HG02678 (cell line): ENCODE data around the gene NBPF3.
"Not testable (repeated sequence)": the region's sequence is repeated elsewhere in the genome, so short reads cannot be mapped to it uniquely, and the experiment has no call there.

Experiments used
- ATAC-seq: cut with Tn5 transposase; IDR thresholded peaks from one replicate; pipeline ENCODE4 v1.9.1; 2021; ENCODE audit warnings: mild to moderate bottlenecking, moderate library complexity; ENCODE audit not compliant: unreplicated experiment

The NBPF3 gene, protein sequence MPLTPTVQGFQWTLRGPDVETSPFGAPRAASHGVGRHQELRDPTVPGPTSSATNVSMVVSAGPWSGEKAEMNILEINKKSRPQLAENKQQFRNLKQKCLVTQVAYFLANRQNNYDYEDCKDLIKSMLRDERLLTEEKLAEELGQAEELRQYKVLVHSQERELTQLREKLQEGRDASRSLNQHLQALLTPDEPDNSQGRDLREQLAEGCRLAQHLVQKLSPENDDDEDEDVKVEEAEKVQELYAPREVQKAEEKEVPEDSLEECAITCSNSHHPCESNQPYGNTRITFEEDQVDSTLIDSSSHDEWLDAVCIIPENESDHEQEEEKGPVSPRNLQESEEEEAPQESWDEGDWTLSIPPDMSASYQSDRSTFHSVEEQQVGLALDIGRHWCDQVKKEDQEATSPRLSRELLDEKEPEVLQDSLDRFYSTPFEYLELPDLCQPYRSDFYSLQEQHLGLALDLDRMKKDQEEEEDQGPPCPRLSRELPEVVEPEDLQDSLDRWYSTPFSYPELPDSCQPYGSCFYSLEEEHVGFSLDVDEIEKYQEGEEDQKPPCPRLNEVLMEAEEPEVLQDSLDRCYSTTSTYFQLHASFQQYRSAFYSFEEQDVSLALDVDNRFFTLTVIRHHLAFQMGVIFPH

DNA sequence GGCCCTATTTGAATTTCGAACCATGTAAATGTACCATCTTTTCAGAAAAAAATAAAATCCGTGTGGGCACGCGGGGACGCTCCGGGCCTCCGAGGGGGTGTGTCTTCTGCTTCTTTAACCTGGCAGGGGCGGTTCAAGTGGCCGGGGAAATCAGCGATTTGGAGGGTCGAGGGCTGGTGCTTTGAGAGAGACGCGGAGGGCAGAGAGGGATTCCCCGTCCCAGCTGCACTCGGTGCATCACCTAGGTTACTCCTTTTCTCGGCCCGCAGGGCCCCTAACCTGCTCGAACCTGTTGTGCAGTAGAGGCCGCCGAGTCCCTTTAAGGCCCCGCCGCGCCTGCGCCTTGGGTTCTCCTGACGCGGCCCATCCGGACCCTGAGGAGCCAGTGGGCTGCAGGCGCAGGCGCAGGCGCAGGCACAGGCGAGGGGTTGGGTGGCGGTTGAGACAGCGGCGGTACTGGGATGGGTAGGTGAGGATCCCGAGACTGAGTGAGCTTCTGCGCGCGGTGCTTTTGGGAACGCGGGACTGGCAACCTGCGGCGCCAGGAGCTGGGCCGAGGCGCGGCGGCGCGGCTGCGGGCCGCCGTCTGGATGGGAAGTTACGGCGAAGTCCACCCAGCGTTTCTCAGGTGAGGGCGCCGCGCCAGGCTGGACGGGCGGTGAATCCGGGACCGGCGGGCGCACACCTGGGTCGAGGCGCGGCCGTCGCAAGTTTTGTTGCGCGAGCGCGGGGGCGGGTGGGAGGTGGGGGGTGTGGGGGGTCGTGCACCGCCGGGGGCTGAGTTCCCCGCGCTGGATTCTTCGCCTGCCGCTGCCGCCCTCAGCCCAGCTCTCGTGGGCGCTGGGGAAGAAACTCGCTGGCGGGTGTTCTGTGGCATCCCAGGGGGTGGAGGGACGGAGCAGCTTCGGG is at the start of gene NBPF3:
NBPF3 (plus strand) TSS at position 417 of the 909 bp plus-strand sequence. CDS start 4,950 bp downstream, outside the sequence.
- peak; percentile 90 for ATAC-seq

DNA sequence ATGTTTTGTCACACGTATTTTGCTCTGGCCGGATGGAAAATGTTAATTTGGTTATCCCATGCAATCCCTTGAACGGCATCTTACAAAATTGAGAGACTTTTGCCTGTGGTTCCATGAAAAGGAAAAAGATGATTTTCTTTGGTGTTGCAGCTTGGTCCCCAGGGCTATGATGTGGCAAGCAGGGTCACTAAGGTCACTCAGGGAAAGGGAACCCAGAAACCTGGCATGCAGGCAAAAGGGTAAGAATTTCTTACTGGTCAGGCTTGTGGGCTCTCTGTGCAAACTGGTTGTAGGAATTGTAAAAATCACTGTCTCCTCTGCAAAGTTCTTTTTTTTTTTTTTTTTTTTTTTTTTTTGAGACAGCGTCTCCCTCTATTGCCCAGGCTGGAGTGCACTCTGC is 48.4 kb upstream of the NBPF3 start:
- no peak for ATAC-seq

DNA sequence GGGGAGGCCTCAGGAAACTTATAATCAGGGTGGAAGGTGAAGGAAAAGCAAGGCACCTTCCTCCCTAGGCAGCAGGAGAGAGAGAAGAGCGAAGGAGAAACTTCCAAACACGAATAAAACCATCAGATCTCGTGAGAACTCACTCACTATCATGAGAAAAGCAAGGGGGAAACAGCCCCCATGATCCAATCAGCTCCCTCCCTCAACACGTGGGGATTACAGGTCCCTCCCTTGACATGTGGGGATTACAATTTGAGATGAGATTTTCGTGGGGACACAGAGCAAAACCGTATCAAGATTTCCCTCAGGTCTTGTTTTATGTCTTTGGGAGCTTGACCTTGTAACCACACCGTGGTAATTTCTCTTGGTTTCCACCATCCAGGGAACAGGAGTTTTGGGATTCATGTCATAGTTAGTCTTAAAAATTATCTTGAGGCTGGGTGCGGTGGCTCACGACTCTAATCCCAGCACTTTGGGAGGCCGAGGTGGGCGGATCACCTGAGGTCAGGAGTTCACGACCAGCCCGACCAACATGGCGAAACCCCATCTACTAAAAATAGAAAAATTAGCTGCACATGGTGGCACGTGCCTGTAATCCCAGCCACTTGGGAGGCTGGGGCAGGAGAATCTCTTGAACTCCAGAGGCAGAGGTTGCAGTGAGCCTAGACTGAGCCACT is 47.2 kb upstream of the NBPF3 start:
- ATAC-seq, result no peak

DNA sequence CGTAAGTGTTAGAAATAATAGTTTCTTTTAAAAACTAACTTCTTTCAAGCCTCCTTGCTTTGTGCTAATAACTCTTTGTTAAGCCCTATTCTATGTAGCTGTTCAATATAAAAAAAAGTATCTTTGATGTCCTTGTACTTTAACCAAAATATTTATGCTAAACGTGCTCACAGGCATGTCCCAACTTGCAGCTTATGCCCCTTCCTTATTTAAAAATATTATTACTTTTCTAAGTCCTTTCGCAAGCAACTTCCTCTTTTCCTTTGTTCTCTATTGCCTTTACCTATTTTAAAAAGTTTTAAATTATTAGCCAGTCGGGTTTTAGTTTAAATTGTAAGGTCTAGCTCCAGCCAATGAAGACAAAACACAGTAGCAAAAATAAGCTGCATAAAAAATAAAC is 43.4 kb upstream of the NBPF3 start:
- no peak for ATAC-seq

DNA sequence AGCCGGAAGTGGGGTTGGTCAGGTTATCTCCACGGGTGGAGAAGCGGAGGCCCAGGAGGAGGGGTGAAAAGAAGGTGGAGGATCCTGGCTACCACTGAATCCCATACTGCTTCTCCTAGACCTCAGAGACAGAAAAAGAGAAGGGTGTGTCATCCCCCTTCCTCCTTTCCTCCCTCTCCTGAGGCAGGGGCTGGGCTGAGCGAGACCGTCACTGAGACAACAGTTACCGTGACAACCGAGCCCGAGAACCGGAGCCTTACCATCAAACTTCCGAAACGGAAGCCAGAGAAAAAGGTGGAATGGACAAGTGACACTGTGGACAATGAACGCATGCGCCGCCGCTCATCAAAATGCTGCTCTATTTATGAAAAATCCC is 42.1 kb upstream of the NBPF3 start:
- no peak for ATAC-seq

DNA sequence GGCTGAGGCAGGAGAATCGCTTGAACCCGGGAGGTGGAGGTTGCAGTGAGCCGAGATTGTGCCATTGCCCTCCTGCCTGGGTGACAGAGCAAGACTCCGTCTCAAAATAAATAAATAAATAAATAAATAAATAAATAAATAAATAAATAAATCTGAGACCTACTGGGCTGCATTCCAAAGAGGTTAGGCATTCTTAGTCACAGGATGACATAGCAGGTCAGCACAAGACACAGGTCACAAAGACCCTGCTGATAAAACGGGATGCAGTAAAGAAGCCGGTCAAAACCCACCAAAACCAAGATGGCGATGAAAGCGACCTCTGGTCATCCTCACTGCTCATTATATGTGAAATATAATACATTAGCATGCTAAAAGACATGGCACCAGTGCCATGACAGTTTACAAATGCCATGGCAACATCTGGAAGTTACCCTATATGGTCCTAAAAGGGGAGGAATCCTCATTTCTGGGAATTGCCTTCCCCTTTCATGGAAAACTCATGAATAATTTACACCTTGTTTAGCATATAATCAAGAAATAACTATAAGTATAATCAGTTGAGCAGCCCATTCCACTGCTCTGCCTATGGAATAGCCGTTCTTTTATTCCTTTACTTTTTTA is 38.1 kb upstream of the NBPF3 start:
- ATAC-seq, result not testable (repeated sequence)

DNA sequence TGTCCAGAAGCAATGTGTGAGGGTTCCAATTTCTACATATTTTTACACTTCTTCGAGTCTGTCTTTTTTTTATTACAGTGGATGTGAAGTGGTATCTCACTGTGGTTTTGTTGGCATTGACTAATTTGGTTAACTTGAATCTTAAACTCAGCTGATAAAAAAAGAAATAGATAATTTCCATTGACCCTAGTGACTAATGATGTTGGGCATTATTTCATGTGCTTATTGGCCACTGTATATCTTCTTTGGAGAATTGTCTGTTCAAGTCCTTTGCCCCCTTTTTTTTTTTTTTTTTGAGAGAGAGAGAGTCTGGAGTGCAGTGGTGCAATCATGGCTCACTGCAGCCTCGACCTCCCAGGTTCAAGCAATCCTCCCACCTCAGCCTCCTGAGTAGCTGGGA is 33.3 kb upstream of the NBPF3 start:
- no peak for ATAC-seq

DNA sequence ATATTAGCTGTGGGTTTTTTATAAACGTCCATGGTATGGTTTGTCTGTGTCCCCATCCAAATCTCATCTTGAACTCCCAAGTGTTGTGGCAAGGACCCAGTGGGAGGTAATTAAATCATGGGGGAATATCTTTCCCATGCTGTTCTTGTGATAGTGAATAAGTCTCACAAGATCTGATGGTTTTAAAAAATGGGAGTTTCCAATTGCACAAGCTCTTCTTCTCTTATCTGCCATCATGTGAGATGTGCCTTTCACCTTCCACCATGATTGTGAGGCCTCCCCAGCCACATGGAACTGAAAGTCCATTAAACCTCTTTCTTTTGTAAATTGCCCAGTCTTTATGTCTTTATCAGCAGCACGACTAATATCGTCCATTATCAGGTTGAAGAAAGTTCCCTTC is 30.0 kb upstream of the NBPF3 start:
- not testable (repeated sequence) for ATAC-seq

DNA sequence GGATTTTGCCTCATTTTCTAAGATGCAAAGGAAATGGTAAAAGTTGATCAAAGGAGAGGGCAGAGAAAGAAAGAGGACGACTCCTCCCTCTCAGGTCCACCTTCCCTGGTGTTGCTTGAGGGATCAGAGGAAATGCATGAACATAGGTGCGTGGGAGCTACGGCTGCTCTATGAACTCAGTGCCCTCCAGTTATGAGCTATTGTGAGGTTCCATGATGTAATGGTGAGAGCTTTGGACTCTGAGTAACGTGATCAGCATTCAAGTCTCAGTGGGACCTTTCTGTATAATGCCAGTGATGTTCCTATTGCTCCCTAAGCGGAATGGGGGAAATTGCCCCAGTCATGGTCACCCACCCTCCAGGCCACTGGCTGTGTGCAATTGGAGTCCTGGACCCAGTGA is 25.9 kb upstream of the NBPF3 start:
- no peak for ATAC-seq

DNA sequence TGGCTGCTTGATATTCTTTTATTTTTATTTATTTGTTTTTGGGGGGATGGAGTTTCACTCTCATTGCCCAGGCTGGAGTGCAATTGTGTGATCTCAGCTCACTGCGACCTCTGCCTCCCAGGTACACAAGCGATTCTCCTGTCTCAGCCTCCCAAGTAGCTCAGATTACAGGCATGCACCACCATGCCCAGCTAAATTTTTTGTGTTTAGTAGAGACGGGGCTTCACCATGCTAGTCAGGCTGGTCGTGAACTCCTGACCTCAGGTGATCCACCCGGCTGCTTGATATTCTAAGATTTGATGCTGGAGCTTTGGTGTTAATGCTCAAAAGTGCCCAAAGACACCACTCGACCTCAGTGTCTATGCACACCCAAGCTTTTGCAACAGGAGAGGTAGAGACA is 19.6 kb upstream of the NBPF3 start:
- not testable (repeated sequence) for ATAC-seq

DNA sequence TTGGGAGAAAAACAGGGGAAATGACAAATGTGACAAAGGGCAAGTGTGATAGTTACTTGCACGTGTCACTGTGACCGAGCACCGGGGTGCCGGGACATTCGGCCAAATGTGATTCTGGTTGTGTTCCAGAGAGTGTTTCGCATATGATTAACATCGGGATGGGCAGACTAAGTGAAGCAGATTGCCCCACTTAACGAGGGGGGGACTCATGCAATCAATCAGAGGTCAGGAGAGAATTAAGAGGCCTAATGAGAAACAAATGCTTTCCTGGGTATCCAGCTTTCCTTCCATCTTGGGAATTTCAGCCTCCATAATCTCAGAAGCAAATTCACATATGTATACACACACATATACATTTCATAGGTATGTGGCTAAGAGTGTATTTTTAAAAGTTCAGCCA is 18.6 kb upstream of the NBPF3 start:
- ATAC-seq, result not testable (repeated sequence)

DNA sequence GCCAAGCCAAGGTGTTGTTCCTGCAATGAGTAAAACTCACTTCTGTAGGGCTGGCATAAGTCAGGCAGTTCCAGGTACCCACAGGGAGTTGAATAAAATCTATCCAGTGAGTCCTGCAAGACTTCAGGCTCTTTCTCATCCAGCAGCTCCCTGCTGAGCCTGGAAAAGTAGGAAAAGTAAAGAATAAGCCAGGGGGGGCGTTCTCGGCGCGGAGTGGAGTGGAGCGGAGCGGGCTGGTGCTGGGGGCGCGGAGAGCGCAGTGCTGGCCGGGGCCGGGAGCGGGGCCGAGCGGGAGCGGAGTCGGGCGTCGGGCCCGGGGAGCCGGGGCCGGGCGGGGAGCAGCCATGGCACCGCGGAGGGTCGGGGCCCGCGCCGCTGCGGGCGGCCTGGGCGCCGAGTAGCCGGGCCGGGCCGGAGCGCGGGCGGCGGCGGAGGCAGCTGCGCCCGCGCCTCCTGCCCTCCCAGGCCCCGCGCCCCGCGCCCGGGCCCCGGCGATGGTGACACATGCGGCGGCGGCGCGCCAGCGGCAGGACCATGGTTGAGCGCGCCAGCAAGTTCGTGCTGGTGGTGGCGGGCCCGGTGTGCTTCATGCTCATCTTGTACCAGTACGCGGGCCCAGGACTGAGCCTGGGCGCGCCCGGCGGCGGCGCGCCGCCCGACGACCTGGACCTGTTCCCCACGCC is 12.0 kb upstream of the NBPF3 start:
- not testable (repeated sequence) for ATAC-seq

DNA sequence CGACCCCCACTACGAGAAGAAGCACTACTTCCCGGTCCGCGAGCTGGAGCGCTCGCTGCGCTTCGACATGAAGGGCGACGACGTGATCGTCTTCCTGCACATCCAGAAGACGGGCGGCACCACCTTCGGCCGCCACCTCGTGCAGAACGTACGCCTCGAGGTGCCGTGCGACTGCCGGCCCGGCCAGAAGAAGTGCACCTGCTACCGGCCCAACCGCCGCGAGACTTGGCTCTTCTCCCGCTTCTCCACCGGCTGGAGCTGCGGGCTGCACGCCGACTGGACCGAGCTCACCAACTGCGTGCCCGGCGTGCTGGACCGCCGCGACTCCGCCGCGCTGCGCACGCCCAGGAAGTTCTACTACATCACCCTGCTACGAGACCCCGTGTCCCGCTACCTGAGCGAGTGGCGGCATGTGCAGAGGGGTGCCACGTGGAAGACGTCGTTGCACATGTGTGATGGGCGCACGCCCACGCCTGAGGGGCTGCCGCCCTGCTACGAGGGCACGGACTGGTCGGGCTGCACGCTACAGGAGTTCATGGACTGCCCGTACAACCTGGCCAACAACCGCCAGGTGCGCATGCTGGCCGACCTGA is 11.4 kb upstream of the NBPF3 start:
- not testable (repeated sequence) for ATAC-seq

DNA sequence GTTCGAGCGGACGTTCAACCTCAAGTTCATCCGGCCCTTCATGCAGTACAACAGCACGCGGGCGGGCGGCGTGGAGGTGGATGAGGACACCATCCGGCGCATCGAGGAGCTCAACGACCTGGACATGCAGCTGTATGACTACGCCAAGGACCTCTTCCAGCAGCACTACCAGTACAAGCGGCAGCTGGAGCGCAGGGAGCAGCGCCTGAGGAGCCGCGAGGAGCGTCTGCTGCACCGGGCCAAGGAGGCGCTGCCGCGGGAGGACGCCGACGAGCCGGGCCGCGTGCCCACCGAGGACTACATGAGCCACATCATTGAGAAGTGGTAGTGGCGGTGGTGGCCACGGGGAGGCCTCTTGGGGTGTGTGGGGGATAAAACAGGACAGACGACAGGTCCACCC is 10.7 kb upstream of the NBPF3 start:
- ATAC-seq, result not testable (repeated sequence)

DNA sequence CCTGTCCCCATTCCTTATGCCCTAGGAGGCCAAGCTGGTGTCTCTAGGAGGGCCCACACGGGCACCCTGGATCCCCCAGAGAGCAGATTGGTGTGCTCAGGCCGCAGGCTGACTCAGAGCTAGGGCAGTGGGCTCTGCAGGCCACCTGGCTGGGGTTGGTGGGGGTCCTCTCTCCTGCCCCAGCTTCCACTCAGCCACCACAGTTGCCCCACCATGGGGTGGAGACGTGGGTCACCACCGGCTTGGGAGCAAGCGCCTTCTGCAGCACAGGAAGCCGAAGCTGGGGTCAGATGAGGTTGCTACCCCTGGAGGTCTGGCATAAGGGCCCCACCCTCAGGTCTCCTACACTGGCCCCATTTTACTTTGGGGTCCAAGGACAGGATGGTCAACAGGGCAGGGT is 9.1 kb upstream of the NBPF3 start:
- not testable (repeated sequence) for ATAC-seq

DNA sequence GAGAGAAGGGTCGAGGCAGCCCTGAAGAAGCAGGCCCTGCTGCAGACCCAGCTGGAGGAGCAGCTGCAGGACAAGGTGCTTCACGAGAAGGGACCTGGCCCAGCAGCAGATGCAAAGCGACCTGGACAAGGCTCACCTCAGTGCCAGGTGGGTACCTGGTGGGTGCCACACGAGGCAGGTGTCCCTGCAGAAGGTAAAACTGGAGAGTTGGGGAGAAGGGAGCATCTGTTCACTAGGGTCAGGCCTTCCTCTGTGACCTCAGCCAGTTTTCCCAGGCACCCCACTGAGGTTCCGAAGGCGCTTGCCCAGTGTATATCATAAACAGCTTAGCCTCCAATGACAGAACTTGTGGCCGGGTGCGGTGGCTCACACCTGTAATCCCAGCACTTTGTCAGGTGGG is 5.5 kb upstream of the NBPF3 start:
- no peak for ATAC-seq

DNA sequence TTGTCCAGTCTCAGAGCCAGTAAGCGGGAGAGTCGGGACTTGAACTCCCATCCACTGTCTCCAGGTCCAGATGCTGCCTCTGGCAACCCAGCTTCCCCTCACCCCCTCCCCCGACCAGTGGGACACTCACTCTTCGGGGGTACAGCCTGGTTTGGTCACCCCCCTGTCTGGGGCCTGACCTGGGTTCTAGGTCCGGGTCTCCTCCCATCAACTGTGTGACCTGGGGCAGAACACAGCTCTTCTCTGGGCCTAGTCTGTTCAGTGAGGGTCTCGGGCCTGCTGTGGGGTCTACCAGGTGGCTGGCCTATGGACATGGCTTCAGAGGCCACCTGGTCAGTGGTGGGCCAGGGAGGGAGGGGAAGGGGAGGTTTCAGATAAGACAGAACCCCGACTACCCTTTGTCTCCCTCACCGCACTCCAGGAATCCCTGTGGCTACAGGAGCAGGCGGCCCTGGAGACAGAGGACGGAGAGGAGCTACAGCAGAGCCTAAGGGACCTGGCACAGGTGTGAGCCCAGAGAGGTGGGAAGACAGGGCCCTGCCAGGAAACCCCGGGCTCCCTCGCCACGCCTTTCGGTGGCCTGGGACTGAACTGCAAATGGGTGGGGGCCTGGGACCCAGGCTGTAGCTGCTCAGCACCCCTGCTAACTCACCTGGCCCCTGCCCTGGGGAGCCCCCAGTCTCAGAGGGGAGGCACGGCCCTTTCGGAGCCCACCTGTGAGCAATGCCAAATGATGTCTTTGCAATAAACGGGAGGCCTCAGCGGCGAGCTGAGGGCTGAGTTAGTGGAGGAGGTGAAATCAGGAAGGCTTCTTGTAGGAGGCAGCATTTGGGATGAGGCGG is 4.1 kb upstream of the NBPF3 start:
- ATAC-seq, result no peak

DNA sequence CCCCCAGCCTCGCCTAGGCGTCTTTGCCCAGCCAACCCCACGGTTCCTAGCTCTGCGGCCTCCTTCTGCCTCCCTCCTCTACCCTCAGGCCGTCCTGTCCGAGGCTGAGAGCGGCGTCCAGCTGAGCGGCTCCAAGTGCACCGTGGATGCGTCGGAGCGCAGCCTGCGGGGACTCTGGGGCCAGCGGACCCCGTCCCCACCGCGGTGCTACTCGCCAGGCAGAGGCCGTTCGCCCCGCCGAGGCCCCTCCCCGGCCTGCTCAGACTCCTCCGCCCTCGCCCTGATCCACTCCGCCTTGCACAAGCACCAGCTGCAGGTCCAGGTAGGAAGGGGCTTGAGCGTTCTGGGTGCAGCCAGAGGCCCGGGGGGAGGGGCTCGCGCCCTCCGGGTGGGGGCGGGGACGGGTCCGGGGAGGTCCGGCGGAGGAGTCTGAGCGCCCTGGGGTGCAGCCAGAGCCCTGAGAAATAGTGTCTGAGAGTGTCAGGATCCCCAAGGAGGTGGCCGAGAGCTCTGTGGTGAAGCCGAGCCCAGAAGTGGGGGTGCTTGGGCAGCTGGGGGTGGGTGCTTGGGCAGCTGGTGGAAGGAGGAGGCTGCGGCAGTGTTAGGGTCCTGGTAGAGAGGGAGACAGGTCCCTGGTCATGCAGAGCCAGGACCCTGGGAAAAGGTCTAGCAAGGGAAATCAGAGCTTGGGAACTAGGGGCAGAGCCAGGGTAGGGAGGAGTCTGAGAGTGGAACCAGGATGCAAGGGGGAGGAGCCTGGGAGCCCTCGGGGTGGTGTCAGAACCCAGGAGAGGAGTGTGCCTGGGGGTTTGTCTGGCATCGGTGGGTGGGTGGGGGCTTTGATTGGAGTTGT is 3.2 kb upstream of the NBPF3 start:
- ATAC-seq, result no peak
